ES-I3 (cell line): ENCODE measurements around the gene MCF2L.

Experiments used
- H3K36me3 ChIP-seq: 2 replicates; pipeline ENCODE4 v1.6.1; 2013; ENCODE audit warnings: mild to moderate bottlenecking, low read length, control low read depth, moderate library complexity; ENCODE audit not compliant: insufficient read depth
- H3K4me1 ChIP-seq: 2 replicates; pipeline ENCODE4 v1.6.1; 2013; ENCODE audit warnings: mild to moderate bottlenecking, control low read depth, low read length; ENCODE audit not compliant: insufficient read depth
- H3K9ac ChIP-seq: 2 replicates; pipeline ENCODE4 v1.6.1; 2013; ENCODE audit warnings: low read depth, mild to moderate bottlenecking, low read length, moderate library complexity
- H3K9me3 ChIP-seq: 2 replicates; pipeline ENCODE4 v1.6.1; 2013; ENCODE audit warnings: mild to moderate bottlenecking, low read length, moderate library complexity; ENCODE audit not compliant: control insufficient read depth, insufficient read depth

The MCF2L gene

GRCh38 chr13:113010510-113010865, 41.5 kb downstream of the MCF2L start:
- no peaks in the 10 kb centered on the region for H3K4me1 ChIP-seq
- no peak overlapping the region for H3K9ac ChIP-seq
- no peaks in the 10 kb centered on the region for H3K9me3 ChIP-seq
- no peaks in the 10 kb centered on the region for H3K36me3 ChIP-seq

GRCh38 chr13:113013303-113013702, 44.3 kb downstream of the MCF2L start:
- no peaks in the 10 kb centered on the region for H3K4me1 ChIP-seq
- no peak overlapping the region for H3K9ac ChIP-seq
- no peaks in the 10 kb centered on the region for H3K36me3 ChIP-seq
- no peaks in the 10 kb centered on the region for H3K9me3 ChIP-seq

GRCh38 chr13:113013878-113014751, 45.1 kb downstream of the MCF2L start:
- no peaks in the 10 kb centered on the region for H3K9me3 ChIP-seq
- H3K9ac ChIP-seq = no peak overlapping the region
- H3K36me3 ChIP-seq = no peaks in the 10 kb centered on the region
- H3K4me1 ChIP-seq = no peaks in the 10 kb centered on the region

GRCh38 chr13:113014752-113015745, 46.0 kb downstream of the MCF2L start:
- no peaks in the 10 kb centered on the region for H3K9me3 ChIP-seq
- H3K4me1 ChIP-seq = no peaks in the 10 kb centered on the region
- H3K36me3 ChIP-seq = no peaks in the 10 kb centered on the region
- no peak overlapping the region for H3K9ac ChIP-seq

GRCh38 chr13:113015826-113016525, 47.0 kb downstream of the MCF2L start:
- H3K9me3 ChIP-seq = no peaks in the 10 kb centered on the region
- H3K4me1 ChIP-seq = no peaks in the 10 kb centered on the region
- H3K36me3 ChIP-seq = no peaks in the 10 kb centered on the region
- no peak overlapping the region for H3K9ac ChIP-seq

- no peaks in the 10 kb centered on the region for H3K4me1 ChIP-seq
- no peaks in the 10 kb centered on the region for H3K9me3 ChIP-seq
- no peaks in the 10 kb centered on the region for H3K36me3 ChIP-seq
- no peak overlapping the region for H3K9ac ChIP-seq
Measured at GRCh38 chr13:113016526-113017295, 47.7 kb downstream of the MCF2L start.

GRCh38 chr13:113017506-113018215, 48.6 kb downstream of the MCF2L start:
- Histone ChIP-seq H3K9ac (no peak overlapping the region), H3K4me1 (no peaks in the 10 kb centered on the region), H3K36me3 (no peaks in the 10 kb centered on the region), H3K9me3 (no peaks in the 10 kb centered on the region)

- no peaks in the 10 kb centered on the region for H3K36me3 ChIP-seq
- peaks cover 10% of the 10 kb centered on the region; the same call in 1 of the 2 replicates for H3K4me1 ChIP-seq
- H3K9me3 ChIP-seq = no peaks in the 10 kb centered on the region
- H3K9ac ChIP-seq = no peak overlapping the region
Measured at GRCh38 chr13:113018676-113019465, 49.9 kb downstream of the MCF2L start.

- peaks cover 15% of the 10 kb centered on the region for H3K4me1 ChIP-seq
- no peak overlapping the region for H3K9ac ChIP-seq
- no peaks in the 10 kb centered on the region for H3K9me3 ChIP-seq
- no peaks in the 10 kb centered on the region for H3K36me3 ChIP-seq
Measured at GRCh38 chr13:113020323-113021080, 51.5 kb downstream of the MCF2L start.

- no peaks in the 10 kb centered on the region for H3K36me3 ChIP-seq
- H3K9me3 ChIP-seq = no peaks in the 10 kb centered on the region
- peaks cover 15% of the 10 kb centered on the region for H3K4me1 ChIP-seq
- no peak overlapping the region for H3K9ac ChIP-seq
Measured at GRCh38 chr13:113021391-113021790, 52.4 kb downstream of the MCF2L start.

GRCh38 chr13:113021811-113022210, 52.8 kb downstream of the MCF2L start:
- H3K36me3 ChIP-seq = no peaks in the 10 kb centered on the region
- H3K4me1 ChIP-seq = peaks cover 15% of the 10 kb centered on the region
- no peak overlapping the region for H3K9ac ChIP-seq
- no peaks in the 10 kb centered on the region for H3K9me3 ChIP-seq

GRCh38 chr13:113022391-113022744, 53.4 kb downstream of the MCF2L start:
- Histone ChIP-seq H3K36me3 (no peaks in the 10 kb centered on the region), H3K9me3 (no peaks in the 10 kb centered on the region), H3K9ac (no peak overlapping the region), H3K4me1 (peaks cover 15% of the 10 kb centered on the region)
